Gastrocnemius medialis (tissue), 4 donors: Measurements from ENCODE around the gene PALLD.

Source experiments
- POLR2A ChIP-seq, 2 donors: fragments of 450-650 bp; IDR thresholded peaks; one replicate each; pipeline ENCODE4 v1.6.1; 2017; ENCODE audit warnings: antibody characterized with exemption in 2 of 2, mild to moderate bottlenecking in 2 of 2, moderate library complexity in 2 of 2
- TF ChIP-seq, protein P1 (sequence below), 5 experiments: fragments of 450-650 bp in 3 of 5; fragments of 200-600 bp in 2 of 5; sonication (generic) in 2 of 5; IDR thresholded peaks in 4 of 5; conservative IDR thresholded peaks in 1 of 5; 1 replicate in 4 of 5; 2 replicates in 1 of 5; pipeline ENCODE4 v1.5.1; 2016 to 2019; ENCODE audit warnings: antibody characterized with exemption in 5 of 5, mild to moderate bottlenecking in 3 of 5, moderate library complexity in 3 of 5

DNA sequence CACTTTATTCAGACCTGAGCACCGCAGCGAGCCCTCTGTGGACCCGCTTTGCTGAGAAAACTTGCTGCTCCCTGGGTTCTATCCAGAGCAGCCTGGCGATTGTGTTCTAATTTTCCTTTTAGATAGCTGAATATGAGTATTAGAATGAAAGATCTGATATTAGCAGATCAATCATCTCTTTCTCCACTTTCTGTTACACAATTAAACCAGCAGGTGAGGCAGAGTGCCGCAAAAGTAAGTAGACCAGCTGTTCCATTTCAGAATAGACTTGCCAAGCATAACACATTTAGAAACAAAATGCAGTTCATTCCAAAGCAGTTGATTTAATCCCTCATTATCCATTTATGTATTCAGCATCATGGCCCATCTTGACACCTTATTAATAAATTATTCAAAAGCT lies 58.6 kb downstream of the PALLD start:
- TF ChIP-seq, protein P1, sequence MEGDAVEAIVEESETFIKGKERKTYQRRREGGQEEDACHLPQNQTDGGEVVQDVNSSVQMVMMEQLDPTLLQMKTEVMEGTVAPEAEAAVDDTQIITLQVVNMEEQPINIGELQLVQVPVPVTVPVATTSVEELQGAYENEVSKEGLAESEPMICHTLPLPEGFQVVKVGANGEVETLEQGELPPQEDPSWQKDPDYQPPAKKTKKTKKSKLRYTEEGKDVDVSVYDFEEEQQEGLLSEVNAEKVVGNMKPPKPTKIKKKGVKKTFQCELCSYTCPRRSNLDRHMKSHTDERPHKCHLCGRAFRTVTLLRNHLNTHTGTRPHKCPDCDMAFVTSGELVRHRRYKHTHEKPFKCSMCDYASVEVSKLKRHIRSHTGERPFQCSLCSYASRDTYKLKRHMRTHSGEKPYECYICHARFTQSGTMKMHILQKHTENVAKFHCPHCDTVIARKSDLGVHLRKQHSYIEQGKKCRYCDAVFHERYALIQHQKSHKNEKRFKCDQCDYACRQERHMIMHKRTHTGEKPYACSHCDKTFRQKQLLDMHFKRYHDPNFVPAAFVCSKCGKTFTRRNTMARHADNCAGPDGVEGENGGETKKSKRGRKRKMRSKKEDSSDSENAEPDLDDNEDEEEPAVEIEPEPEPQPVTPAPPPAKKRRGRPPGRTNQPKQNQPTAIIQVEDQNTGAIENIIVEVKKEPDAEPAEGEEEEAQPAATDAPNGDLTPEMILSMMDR (IDR thresholded peaks at IDR 0.05 in 4 of 5, conservative IDR thresholded peaks at IDR 0.05 in 1 of 5): no peak
- no peak for TF ChIP-seq POLR2A (IDR thresholded peaks at IDR 0.05)
